CD4-positive, alpha-beta memory T cell (primary cell): ENCODE measurements around the gene PSMD11. TPM values are rescaled to one million over a fixed set of nuclear protein-coding genes. Genes with fewer than 3 reads are reported as not detected.

Source experiments
- CTCF ChIA-PET: fragments of 350-600 bp; sonication (Branson Sonifier 250); formaldehyde crosslinking; loops from one replicate; lab custom pipeline; 2021; ENCODE audit warnings: inconsistent platforms; ENCODE audit not compliant: partially characterized antibody; lab: Charles Lee
- POLR2A ChIA-PET: fragments of 350-600 bp; sonication (Branson Sonifier 250); formaldehyde crosslinking; loops from one replicate; lab custom pipeline; 2021; ENCODE audit not compliant: partially characterized antibody; lab: Charles Lee
- DNase-seq, 5 donors: peaks; one replicate each; pipeline versions ENCODE4 v3.0.0 to v3.0.0-alpha.2; 2020 to 2022; ENCODE audit warnings: mixed read lengths in 1 of 5
- H3K27ac ChIP-seq: one replicate; pipeline ENCODE4 v1.7.0; 2013; ENCODE audit warnings: low read depth, low read length
- H3K27me3 ChIP-seq: 2 replicates; pipeline ENCODE4 v1.7.0; 2013; ENCODE audit warnings: mild to moderate bottlenecking, low read length, moderate library complexity; ENCODE audit not compliant: insufficient read depth
- H3K36me3 ChIP-seq: 2 replicates; pipeline ENCODE4 v1.7.0; 2013; ENCODE audit warnings: mild to moderate bottlenecking, low read length, moderate library complexity; ENCODE audit not compliant: insufficient read depth
- H3K4me1 ChIP-seq: 2 replicates; pipeline ENCODE4 v1.7.0; 2013; ENCODE audit warnings: mild to moderate bottlenecking, low read length, moderate library complexity; ENCODE audit not compliant: insufficient read depth
- H3K4me3 ChIP-seq, 2 donors: one replicate each; pipeline ENCODE4 v1.7.0; 2013; ENCODE audit warnings: low read length in 2 of 2, mild to moderate bottlenecking in 1 of 2
- H3K9me3 ChIP-seq, 2 donors: one replicate each; pipeline ENCODE4 v1.7.0; 2013; ENCODE audit warnings: low read length in 2 of 2, control low read depth in 1 of 2; ENCODE audit not compliant: control insufficient read depth in 1 of 2
- H3K27ac Mint-ChIP-seq, 7 donors: one replicate each; pipeline ENCODE4 v1.8.0; 2020 to 2021; ENCODE audit warnings: mixed read lengths in 7 of 7, mild to moderate bottlenecking in 6 of 7, inconsistent platforms in 3 of 7, moderate library complexity in 3 of 7
- H3K27me3 Mint-ChIP-seq, 2 donors: one replicate each; pipeline ENCODE4 v1.8.0; 2020 to 2021; ENCODE audit warnings: mixed read lengths in 2 of 2
- H3K36me3 Mint-ChIP-seq, 2 donors: one replicate each; pipeline ENCODE4 v1.8.0; 2020 to 2021; ENCODE audit warnings: mixed read lengths in 2 of 2, inconsistent platforms in 1 of 2, mild to moderate bottlenecking in 1 of 2
- H3K4me1 Mint-ChIP-seq, 4 donors: one replicate each; pipeline ENCODE4 v1.8.0; 2020 to 2021; ENCODE audit warnings: mixed read lengths in 4 of 4, mild to moderate bottlenecking in 1 of 4
- H3K4me3 Mint-ChIP-seq, 8 donors: one replicate each; pipeline ENCODE4 v1.8.0; 2020 to 2021; ENCODE audit warnings: mixed read lengths in 8 of 8, mild to moderate bottlenecking in 7 of 8, moderate library complexity in 6 of 8, inconsistent platforms in 3 of 8
- H3K9me3 Mint-ChIP-seq, 8 donors: one replicate each; pipeline ENCODE4 v1.8.0; 2020 to 2021; ENCODE audit warnings: mixed read lengths in 8 of 8, mild to moderate bottlenecking in 5 of 8, inconsistent platforms in 3 of 8, moderate library complexity in 1 of 8
- intact Hi-C: fragments of 100-400 bp; cut with micrococcal nuclease; formaldehyde crosslinking; loops from one replicate; pipeline ENCODE4 v1.15.1; 2023
- polyA plus RNA-seq, 2 donors: library from polyadenylated mRNA; unstranded; fragments of 300-500 nt; fragmentation: Illumina TruSeq; gene quantifications; one replicate each; pipeline ENCODE4 v1.2.3, GENCODE V29; 2021
- total RNA-seq, 2 experiments: library from RNA; stranded (reverse); gene quantifications; one replicate each; pipeline ENCODE4 v1.2.3, GENCODE V29; 2021

The PSMD11 gene
- total and polyA plus RNA-seq, 4 experiments from 2014 or later: 58.0 to 140 (median 103) TPM

DNA sequence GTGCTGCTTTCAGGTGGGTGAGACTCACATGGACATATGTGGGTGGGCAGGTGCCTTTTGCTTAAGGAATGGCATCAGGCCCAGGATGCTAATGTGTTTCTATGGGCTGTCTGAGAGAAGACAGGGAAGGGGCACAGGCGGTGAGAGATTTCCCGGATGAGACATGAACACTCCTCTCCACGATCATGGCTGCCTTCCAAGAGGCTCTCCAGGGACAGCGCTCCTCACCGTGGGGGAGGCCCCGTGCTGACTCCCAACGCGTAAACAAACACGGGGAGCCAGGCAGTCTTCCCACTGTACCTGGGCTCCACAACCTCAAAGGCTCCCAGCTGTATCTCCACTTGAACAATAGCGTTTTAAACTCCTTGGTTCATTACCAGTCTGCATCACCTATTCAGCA is 85.3 kb downstream of the PSMD11 start:
- no peak overlapping the region for H3K27ac Mint-ChIP-seq
- no peak overlapping the region for H3K27ac ChIP-seq
- H3K4me3 Mint-ChIP-seq: no peak overlapping the region
- peaks cover 13% of the 10 kb centered on the region for H3K4me1 ChIP-seq
- peaks cover 12 to 25% (median 17%) of the 10 kb centered on the region in 4 donors for H3K4me1 Mint-ChIP-seq
- H3K4me3 ChIP-seq: no peak overlapping the region
- H3K36me3 ChIP-seq: no peaks in the 10 kb centered on the region
- CTCF ChIA-PET: interaction anchor here (0.9 kb wide), 1 partner anchor 46 kb away, joined by 4 read pairs; no protein-coding TSS in a partner anchor
- intact Hi-C loops: no loop called here
- no peaks in the 10 kb centered on the region for H3K36me3 Mint-ChIP-seq
- H3K9me3 ChIP-seq: no peaks in the 10 kb centered on the region
- H3K27me3 ChIP-seq: no peaks in the 10 kb centered on the region
- no peak for DNase-seq
- H3K9me3 Mint-ChIP-seq: no peaks in the 10 kb centered on the region
- POLR2A ChIA-PET: interaction anchor here (1.0 kb wide), 1 partner anchor 23 kb away, joined by 3 read pairs; no protein-coding TSS in a partner anchor
- no peaks in the 10 kb centered on the region for H3K27me3 Mint-ChIP-seq

Other genes starting within 250 kb of the PSMD11 start
- gene RHBDL3, start 178.7 kb upstream of the PSMD11 start, total RNA-seq: not detected
- not detected for gene RHBDL3, start 178.7 kb upstream of the PSMD11 start, polyA plus RNA-seq
- gene C17orf75, start 102.3 kb upstream of the PSMD11 start, total RNA-seq: 10 to 100 TPM; 20.2 to 22.5 TPM
- 10 to 100 TPM in 1 of 2 donors, 1 to 10 TPM in 1; 7.9 to 10.6 TPM for gene C17orf75, start 102.3 kb upstream of the PSMD11 start, polyA plus RNA-seq
- 100 to 1,000 TPM; 267 to 298 TPM for gene ZNF207, start 94.4 kb upstream of the PSMD11 start, total RNA-seq
- gene ZNF207, start 94.4 kb upstream of the PSMD11 start, polyA plus RNA-seq: 100 to 1,000 TPM; 158 to 166 TPM
- gene CDK5R1, start 42.5 kb downstream of the PSMD11 start, total RNA-seq: 10 to 100 TPM; 20.6 to 21.2 TPM
- 10 to 100 TPM in 1 of 2 donors, 1 to 10 TPM in 1; 1.2 to 10.5 TPM for gene CDK5R1, start 42.5 kb downstream of the PSMD11 start, polyA plus RNA-seq